Erythroblast (primary cell): Measurements from ENCODE around the gene SLC39A11.

ENCODE experiments used
- GATA1 ChIP-seq: IDR thresholded peaks from 2 replicates; pipeline ENCODE4 v1.6.1; 2011; ENCODE audit warnings: low read depth, mild to moderate bottlenecking, control low read depth, low read length, moderate library complexity
- POLR2A ChIP-seq: IDR thresholded peaks from 2 replicates; pipeline ENCODE4 v1.6.1; 2011; ENCODE audit warnings: mild to moderate bottlenecking, low read length

GRCh38 chr17:73105431-73105830 lies 12.9 kb upstream of the SLC39A11 start:
- TF ChIP-seq POLR2A, result no peak
- no peak for TF ChIP-seq GATA1
